B cell (primary cell): ENCODE measurements around the gene CAMTA1. TPM values are rescaled to one million over a fixed set of nuclear protein-coding genes. Genes with fewer than 3 reads are reported as not detected.

Experiments used
- ATAC-seq: fragments of 200-7000 bp; cut with Tn5 transposase; one replicate; pipeline ENCODE4 v1.10.0; 2021; ENCODE audit warnings: low read depth, mild to moderate bottlenecking, moderate number of reproducible peaks, moderate library complexity
- CTCF ChIA-PET: fragments of 350-600 bp; sonication (Branson Sonifier 250); formaldehyde crosslinking; loops from one replicate; lab custom pipeline; 2021; ENCODE audit warnings: antibody characterized with exemption, inconsistent platforms; lab: Charles Lee
- POLR2A ChIA-PET: fragments of 350-600 bp; sonication (Branson Sonifier 250); formaldehyde crosslinking; loops from one replicate; lab custom pipeline; 2021; ENCODE audit warnings: antibody characterized with exemption; lab: Charles Lee
- DNase-seq: peaks from one replicate; pipeline ENCODE4 v3.0.0; 2013
- H2AFZ ChIP-seq: 2 replicates; pipeline ENCODE4 v1.6.1; 2012; ENCODE audit warnings: mild to moderate bottlenecking, low read depth, low read length; ENCODE audit not compliant: insufficient read depth, poor library complexity, severe bottlenecking
- H3K27ac ChIP-seq, 2 donors: 1 replicate in 1 of 2; 2 replicates in 1 of 2; pipeline ENCODE4 v1.5.1; 2012 to 2013; ENCODE audit warnings: low read length in 2 of 2, mild to moderate bottlenecking in 2 of 2, moderate library complexity in 1 of 2
- H3K27me3 ChIP-seq, 4 experiments: fragments of 200-600 bp in 1 of 4; sonication (generic) in 1 of 4; replicated peaks in 1 of 4; 1 replicate in 2 of 4; 2 replicates in 2 of 4; pipeline versions ENCODE4 v1.6.1 to v1.7.0; 2013 to 2016; ENCODE audit warnings: low read length in 3 of 4, mild to moderate bottlenecking in 2 of 4, mixed read lengths in 1 of 4, moderate library complexity in 1 of 4; ENCODE audit not compliant: insufficient read depth in 4 of 4, control insufficient read depth in 3 of 4; ENCODE audit errors: control extremely low read depth in 1 of 4
- H3K36me3 ChIP-seq, 2 experiments: replicated peaks in 1 of 2; 1 replicate in 1 of 2; 2 replicates in 1 of 2; pipeline versions ENCODE4 v1.6.1 to v1.7.1; 2013; ENCODE audit warnings: low read length in 1 of 2; ENCODE audit not compliant: insufficient read depth in 2 of 2, control insufficient read depth in 1 of 2; ENCODE audit errors: control extremely low read depth in 1 of 2, extremely low read depth in 1 of 2
- H3K4me1 ChIP-seq, 2 donors: fragments of 200-600 bp in 1 of 2; sonication (generic) in 1 of 2; 1 replicate in 1 of 2; 2 replicates in 1 of 2; pipeline versions ENCODE4 v1.5.1 to v1.6.1; 2013 to 2017; ENCODE audit warnings: low read length in 2 of 2; ENCODE audit not compliant: control insufficient read depth in 2 of 2, insufficient read depth in 2 of 2
- H3K4me2 ChIP-seq: replicated peaks from 2 replicates; pipeline ENCODE3; 2012; ENCODE audit warnings: mild to moderate bottlenecking, low read depth, low read length; ENCODE audit not compliant: poor library complexity, severe bottlenecking
- H3K4me3 ChIP-seq, 5 experiments: fragments of 200-600 bp in 1 of 5; sonication (generic) in 1 of 5; 1 replicate in 3 of 5; 2 replicates in 2 of 5; pipeline versions ENCODE4 v1.5.1 to v1.7.0; 2011 to 2016; ENCODE audit warnings: low read length in 4 of 5, mild to moderate bottlenecking in 4 of 5, low read depth in 2 of 5, control low read depth in 1 of 5, moderate library complexity in 1 of 5; ENCODE audit not compliant: insufficient read depth in 1 of 5; ENCODE audit errors: control extremely low read depth in 1 of 5, extremely low read depth in 1 of 5
- H3K79me2 ChIP-seq: fragments of 200-600 bp; sonication (generic); one replicate; pipeline ENCODE4 v1.6.0; 2016; ENCODE audit warnings: low read length; ENCODE audit not compliant: control insufficient read depth, insufficient read depth
- H3K9ac ChIP-seq: fragments of 200-600 bp; sonication (generic); 2 replicates; pipeline ENCODE4 v1.6.1; 2017; ENCODE audit warnings: mild to moderate bottlenecking, low read length, moderate library complexity
- H3K9me3 ChIP-seq, 3 donors: one replicate each; pipeline versions ENCODE4 v1.6.1 to v1.7.1; 2013; ENCODE audit warnings: low read length in 2 of 3; ENCODE audit not compliant: control insufficient read depth in 2 of 3, insufficient read depth in 1 of 3; ENCODE audit errors: control extremely low read depth in 1 of 3
- H4K20me1 ChIP-seq: 2 replicates; pipeline ENCODE4 v1.6.0; 2012; ENCODE audit warnings: mild to moderate bottlenecking, low read length; ENCODE audit not compliant: insufficient read depth, control insufficient read depth, poor library complexity, severe bottlenecking
- H3K27ac Mint-ChIP-seq: one replicate; pipeline ENCODE4 v1.8.0; 2021; ENCODE audit warnings: mixed read lengths
- H3K27me3 Mint-ChIP-seq: one replicate; pipeline ENCODE4 v1.8.0; 2021; ENCODE audit warnings: mixed read lengths
- H3K4me1 Mint-ChIP-seq: one replicate; pipeline ENCODE4 v1.8.0; 2021; ENCODE audit warnings: mixed read lengths
- H3K4me3 Mint-ChIP-seq: one replicate; pipeline ENCODE4 v1.8.0; 2021; ENCODE audit warnings: mixed read lengths
- H3K9me3 Mint-ChIP-seq: one replicate; pipeline ENCODE4 v1.8.0; 2022; ENCODE audit warnings: mixed read lengths; ENCODE audit not compliant: insufficient read depth
- EZH2 ChIP-seq: IDR thresholded peaks from 2 replicates; pipeline ENCODE4 v1.6.1; 2012; ENCODE audit warnings: borderline replicate concordance, low read depth, mild to moderate bottlenecking, moderate library complexity, low read length; ENCODE audit not compliant: insufficient read depth, poor library complexity, severe bottlenecking
- WGBS: methylation state at CpG from one replicate; pipeline ENCODE4 v1.1.5; 2013; ENCODE audit warnings: missing lambda C conversion rate; ENCODE audit not compliant: insufficient coverage; 5-methylcytosine and 5-hydroxymethylcytosine counted together
- intact Hi-C: fragments of 100-400 bp; cut with micrococcal nuclease; formaldehyde crosslinking; loops from one replicate; pipeline ENCODE4 v1.10.0; 2022
- polyA plus RNA-seq: library from polyadenylated mRNA; depleted of rRNA; stranded (reverse); fragments of >200 nt; gene quantifications from 2 replicates; pipeline ENCODE4 v1.2.3, GENCODE V29; 2012
- total RNA-seq, 2 donors: library from RNA; stranded (reverse); fragments of 120-200 nt in 1 of 2; gene quantifications; 1 replicate in 1 of 2; 2 replicates in 1 of 2; pipeline versions ENCODE4 v1.2.3 to v1.2.4, GENCODE V29; 2013 to 2022
- TF ChIP-seq, protein P1 (sequence below): fragments of 200-600 bp; IDR thresholded peaks from one replicate; pipeline ENCODE4 v1.8.0; 2022; ENCODE audit warnings: antibody characterized with exemption, mild to moderate bottlenecking

Gene CAMTA1
- total and polyA plus RNA-seq, 2 donors (not counting 1 experiment from before 2014, with no cell fraction given), result 42.2 to 45.7 TPM

GRCh38 chr1:7408771-7409150, 623.5 kb downstream of the CAMTA1 start:
- Histone ChIP-seq H3K27me3 (peaks cover 0 to 4% (median 0%) of the 10 kb centered on the region in 4 experiments), H3K4me1 (no peaks in the 10 kb centered on the region), H3K4me3 (no peak overlapping the region), H3K4me2 (no peak overlapping the region), H3K9me3 (no peaks in the 10 kb centered on the region), H3K36me3 (no peaks in the 10 kb centered on the region), H3K27ac (no peak overlapping the region), H3K9ac (no peak overlapping the region), H3K79me2 (no peaks in the 10 kb centered on the region), H2AFZ (no peak overlapping the region), H4K20me1 (no peaks in the 10 kb centered on the region)
- intact Hi-C loops, result no loop called here
- no peak overlapping the region for H3K27ac Mint-ChIP-seq
- POLR2A ChIA-PET, result no interaction called here
- no peak for DNase-seq
- H3K4me1 Mint-ChIP-seq, result no peaks in the 10 kb centered on the region
- H3K9me3 Mint-ChIP-seq, result no peaks in the 10 kb centered on the region
- 86% methylated on average over 5 of the region's 5 CpGs for WGBS
- no peak overlapping the region for H3K4me3 Mint-ChIP-seq
- CTCF ChIA-PET, result no interaction called here
- no peak for ATAC-seq
- TF ChIP-seq EZH2, result no peak
- TF ChIP-seq, protein P1, sequence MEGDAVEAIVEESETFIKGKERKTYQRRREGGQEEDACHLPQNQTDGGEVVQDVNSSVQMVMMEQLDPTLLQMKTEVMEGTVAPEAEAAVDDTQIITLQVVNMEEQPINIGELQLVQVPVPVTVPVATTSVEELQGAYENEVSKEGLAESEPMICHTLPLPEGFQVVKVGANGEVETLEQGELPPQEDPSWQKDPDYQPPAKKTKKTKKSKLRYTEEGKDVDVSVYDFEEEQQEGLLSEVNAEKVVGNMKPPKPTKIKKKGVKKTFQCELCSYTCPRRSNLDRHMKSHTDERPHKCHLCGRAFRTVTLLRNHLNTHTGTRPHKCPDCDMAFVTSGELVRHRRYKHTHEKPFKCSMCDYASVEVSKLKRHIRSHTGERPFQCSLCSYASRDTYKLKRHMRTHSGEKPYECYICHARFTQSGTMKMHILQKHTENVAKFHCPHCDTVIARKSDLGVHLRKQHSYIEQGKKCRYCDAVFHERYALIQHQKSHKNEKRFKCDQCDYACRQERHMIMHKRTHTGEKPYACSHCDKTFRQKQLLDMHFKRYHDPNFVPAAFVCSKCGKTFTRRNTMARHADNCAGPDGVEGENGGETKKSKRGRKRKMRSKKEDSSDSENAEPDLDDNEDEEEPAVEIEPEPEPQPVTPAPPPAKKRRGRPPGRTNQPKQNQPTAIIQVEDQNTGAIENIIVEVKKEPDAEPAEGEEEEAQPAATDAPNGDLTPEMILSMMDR, result no peak
- peaks cover 4% of the 10 kb centered on the region for H3K27me3 Mint-ChIP-seq

GRCh38 chr1:7409278-7409677, 624.0 kb downstream of the CAMTA1 start:
- peaks cover under 1% of the 10 kb centered on the region for H3K27me3 Mint-ChIP-seq
- H3K27ac Mint-ChIP-seq, result no peak overlapping the region
- Histone ChIP-seq H3K9me3 (no peaks in the 10 kb centered on the region), H2AFZ (no peak overlapping the region), H3K4me1 (no peaks in the 10 kb centered on the region), H3K36me3 (no peaks in the 10 kb centered on the region), H3K79me2 (no peaks in the 10 kb centered on the region), H4K20me1 (no peaks in the 10 kb centered on the region), H3K4me2 (no peak overlapping the region), H3K9ac (no peak overlapping the region), H3K27ac (no peak overlapping the region), H3K27me3 (peaks cover 0 to 3% (median 0%) of the 10 kb centered on the region in 4 experiments), H3K4me3 (no peak overlapping the region)
- POLR2A ChIA-PET, result no interaction called here
- H3K4me1 Mint-ChIP-seq, result no peaks in the 10 kb centered on the region
- intact Hi-C loops, result no loop called here
- ATAC-seq, result no peak
- no peak overlapping the region for H3K4me3 Mint-ChIP-seq
- WGBS, result 84% methylated on average over 7 of the region's 8 CpGs
- CTCF ChIA-PET, result no interaction called here
- TF ChIP-seq, protein P1, result no peak
- no peak for TF ChIP-seq EZH2
- no peaks in the 10 kb centered on the region for H3K9me3 Mint-ChIP-seq
- DNase-seq, result no peak
